Stimulated activated CD8-positive, alpha-beta memory T cell treated with anti-CD3 and anti-CD28 coated beads, Interleukin-4, amount 100 ng/mL, for 24 hours (primary cell): ENCODE data around the gene TDRD9.
"Not testable (repeated sequence)": the region's sequence is repeated elsewhere in the genome, so short reads cannot be mapped to it uniquely, and the experiment has no call there.

Source experiments
- DNase-seq: peaks from one replicate; pipeline ENCODE4 v3.0.0-alpha.2; 2020; ENCODE audit warnings: low read depth

Gene TDRD9, protein sequence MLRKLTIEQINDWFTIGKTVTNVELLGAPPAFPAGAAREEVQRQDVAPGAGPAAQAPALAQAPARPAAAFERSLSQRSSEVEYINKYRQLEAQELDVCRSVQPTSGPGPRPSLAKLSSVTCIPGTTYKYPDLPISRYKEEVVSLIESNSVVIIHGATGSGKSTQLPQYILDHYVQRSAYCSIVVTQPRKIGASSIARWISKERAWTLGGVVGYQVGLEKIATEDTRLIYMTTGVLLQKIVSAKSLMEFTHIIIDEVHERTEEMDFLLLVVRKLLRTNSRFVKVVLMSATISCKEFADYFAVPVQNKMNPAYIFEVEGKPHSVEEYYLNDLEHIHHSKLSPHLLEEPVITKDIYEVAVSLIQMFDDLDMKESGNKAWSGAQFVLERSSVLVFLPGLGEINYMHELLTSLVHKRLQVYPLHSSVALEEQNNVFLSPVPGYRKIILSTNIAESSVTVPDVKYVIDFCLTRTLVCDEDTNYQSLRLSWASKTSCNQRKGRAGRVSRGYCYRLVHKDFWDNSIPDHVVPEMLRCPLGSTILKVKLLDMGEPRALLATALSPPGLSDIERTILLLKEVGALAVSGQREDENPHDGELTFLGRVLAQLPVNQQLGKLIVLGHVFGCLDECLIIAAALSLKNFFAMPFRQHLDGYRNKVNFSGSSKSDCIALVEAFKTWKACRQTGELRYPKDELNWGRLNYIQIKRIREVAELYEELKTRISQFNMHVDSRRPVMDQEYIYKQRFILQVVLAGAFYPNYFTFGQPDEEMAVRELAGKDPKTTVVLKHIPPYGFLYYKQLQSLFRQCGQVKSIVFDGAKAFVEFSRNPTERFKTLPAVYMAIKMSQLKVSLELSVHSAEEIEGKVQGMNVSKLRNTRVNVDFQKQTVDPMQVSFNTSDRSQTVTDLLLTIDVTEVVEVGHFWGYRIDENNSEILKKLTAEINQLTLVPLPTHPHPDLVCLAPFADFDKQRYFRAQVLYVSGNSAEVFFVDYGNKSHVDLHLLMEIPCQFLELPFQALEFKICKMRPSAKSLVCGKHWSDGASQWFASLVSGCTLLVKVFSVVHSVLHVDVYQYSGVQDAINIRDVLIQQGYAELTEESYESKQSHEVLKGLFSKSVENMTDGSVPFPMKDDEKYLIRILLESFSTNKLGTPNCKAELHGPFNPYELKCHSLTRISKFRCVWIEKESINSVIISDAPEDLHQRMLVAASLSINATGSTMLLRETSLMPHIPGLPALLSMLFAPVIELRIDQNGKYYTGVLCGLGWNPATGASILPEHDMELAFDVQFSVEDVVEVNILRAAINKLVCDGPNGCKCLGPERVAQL (N-terminal part only)

DNA sequence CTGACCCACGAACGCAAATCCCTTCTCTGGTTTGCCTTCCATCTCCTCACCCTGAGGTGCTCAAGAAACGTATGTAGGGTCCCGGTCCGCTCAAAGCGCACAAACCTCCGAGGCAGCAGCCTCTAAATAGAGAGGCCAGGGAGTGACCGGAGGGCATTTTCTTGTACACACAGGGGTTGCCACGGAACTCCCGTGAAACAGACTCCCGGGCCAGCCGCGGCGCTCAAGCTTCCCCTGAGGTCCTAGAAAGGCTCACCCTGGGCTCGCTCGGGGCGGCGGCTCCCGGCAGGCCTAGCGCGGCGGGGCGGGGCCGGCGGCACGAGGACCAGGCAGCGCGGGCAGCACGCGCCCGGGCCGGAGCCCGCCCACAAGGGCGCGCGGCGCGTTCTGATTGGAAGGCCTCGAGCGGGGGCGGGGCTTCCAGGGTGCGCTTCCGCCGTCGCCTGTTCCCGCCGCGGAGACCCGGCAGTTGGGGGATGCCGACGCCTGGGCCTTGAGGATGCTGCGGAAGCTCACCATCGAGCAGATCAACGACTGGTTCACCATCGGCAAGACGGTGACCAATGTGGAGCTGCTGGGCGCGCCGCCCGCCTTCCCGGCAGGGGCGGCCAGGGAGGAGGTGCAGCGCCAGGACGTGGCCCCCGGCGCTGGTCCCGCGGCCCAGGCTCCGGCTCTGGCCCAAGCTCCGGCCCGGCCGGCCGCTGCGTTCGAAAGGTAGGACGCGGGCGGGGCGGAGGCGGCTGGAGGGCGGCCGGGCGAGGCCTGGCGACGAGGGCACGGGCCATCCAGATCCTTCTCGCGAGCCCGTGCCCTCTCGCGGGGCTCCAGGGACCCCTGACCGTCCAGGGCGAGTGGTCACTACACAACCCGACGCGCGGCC, at the start of gene TDRD9:
Gene TDRD9, plus strand, starts transcription at position 446 of the 880 bp plus-strand sequence. Its CDS starts 54 bp downstream, at position 500.
- DNase-seq = no peak

DNA sequence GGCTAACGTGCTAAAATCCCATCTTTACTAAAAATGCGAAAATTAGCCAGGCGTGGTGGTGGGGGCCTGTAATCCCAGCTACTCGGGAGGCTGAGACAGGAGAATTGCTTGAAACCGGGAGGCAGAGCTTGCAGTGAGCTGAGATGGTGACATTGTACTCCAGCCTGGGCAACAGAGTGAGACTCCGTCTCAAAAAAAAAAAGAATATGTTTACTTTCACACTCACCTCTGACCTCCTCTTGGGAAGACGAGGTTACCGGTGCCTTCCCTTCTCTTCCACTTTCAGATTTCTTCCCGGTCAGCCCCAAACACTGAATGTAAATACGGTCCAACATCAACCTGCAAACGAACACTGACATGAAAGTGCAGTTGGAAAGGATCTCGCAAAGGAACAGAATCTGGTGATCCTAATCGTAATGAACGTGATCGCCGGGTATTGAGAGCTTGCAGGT, 49.1 kb upstream of the TDRD9 start:
- DNase-seq = no peak

DNA sequence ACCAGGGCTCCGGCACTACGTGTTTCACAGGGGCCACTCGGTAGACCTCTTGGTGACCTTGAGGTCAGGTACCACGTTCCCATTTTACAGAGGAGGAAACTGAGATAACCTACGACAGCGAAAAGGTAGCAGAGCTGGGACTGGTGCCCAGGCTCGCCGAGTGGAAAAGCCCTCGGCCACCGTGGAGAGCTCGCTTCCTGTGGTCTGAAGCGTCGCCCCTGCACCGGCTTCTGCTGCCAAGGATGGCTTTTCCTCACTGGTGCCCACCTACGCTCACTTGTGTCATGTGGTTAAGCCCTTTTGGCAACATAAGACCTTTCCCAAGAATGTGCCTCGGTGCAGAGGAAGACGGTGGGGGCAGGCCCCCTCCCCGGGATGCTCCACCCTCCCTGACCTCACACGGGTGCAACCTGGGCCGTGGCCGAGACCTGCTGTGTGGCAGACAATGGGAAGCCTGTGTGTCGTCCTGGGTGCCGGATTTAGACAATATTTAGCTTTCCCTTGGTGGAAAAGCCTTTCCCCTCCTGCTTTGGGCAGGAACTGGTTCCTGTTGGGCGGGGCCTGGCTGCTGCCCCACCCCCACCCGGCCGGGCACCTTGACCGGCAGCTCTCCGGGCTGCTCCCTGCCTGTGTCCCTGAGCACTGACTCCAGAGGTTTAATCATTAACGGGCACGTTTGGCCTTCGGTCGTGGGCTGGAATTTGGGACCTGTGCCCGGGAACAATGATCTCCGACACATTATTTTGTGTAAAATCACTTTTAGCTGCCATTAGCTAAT, 48.5 kb upstream of the TDRD9 start:
- no peak for DNase-seq

DNA sequence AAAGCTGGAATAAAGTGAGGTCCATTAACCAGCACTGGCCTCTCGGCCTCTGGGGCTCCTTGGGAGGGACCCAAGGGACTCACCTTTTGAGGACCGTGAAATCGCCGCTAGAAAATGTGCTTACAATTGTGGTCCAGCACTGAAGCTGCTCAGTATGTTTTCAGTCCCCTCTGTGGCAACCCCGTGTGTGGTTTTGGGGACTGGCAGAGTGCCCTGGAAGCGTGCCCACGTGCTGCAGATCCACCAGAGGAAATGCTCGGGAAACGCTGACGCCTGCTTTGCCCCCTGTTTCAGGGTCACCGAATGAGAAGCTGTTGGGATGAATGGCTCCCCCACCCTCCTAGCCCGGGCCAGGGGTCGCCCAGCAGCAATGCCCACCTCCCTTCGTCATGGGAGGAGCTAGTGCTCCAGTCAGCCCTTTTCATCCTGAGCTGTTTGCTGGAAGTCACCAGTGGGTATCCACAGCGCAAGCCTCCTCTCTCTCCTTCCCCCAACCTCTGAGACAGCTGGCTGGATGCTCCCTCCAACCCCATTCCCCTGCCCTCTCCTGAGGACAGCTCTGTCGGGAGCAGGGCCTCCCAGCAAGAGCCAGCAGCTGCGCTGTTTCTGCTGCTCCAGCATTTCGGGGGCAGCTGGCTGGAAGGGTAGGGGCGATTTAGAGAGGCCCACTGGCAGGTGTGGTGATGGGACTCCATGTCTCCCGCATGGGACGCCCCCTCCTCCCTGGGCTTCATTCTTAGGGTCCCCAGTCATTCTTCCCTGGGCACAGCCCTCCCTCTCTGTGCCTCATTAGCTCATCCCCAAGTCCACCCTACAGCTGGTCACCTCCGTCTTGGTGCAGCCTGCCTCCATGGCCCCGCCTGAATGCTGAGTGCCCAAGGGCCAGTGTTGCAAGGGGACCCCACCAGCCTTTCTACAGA, 47.6 kb upstream of the TDRD9 start:
- DNase-seq = no peak

DNA sequence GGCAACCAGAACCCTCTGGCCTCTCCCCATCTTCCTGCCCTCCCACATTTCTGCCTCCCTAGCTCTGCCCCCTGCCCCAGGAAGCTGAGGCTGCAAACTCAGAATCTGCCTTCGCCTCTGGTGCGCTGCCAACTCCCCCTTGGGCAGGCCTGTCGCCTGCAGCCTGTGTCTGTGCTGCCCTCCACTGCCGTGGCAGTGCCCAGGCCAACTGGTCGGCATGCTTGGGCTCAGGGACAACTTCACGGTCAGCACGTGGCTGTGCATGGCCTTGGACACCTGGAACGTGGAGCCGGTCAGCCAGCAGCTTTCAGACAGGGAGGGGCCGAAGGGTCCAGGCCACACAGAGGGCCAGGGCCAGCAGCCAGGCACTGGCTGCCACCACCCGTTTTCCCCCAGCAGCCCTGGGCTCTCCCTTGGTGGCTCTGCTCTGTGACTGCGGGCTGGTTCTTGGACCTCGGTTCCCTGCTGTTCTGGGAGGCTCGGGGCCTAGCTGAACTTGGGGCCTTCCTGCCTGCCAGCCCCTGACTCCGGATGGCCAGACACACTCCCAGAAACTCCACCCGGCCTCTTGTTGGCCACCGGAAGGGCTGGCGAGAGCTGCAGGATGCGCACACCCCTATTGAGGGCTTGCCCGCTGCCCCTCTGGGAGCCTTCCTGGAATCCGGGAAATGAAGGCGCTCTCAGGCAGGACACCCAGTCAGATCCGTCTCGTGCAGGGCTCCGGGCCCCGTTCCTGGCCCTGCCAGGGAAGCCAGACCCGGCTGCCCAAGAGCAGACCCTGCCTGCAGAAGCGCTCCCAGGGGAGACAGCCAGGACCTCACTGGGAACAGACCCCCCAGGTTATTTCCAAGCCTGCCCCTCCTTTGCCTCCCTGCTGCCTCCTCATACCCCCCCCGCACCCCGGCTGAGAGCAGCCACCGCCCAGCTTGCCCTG, 46.7 kb upstream of the TDRD9 start:
- DNase-seq = no peak

DNA sequence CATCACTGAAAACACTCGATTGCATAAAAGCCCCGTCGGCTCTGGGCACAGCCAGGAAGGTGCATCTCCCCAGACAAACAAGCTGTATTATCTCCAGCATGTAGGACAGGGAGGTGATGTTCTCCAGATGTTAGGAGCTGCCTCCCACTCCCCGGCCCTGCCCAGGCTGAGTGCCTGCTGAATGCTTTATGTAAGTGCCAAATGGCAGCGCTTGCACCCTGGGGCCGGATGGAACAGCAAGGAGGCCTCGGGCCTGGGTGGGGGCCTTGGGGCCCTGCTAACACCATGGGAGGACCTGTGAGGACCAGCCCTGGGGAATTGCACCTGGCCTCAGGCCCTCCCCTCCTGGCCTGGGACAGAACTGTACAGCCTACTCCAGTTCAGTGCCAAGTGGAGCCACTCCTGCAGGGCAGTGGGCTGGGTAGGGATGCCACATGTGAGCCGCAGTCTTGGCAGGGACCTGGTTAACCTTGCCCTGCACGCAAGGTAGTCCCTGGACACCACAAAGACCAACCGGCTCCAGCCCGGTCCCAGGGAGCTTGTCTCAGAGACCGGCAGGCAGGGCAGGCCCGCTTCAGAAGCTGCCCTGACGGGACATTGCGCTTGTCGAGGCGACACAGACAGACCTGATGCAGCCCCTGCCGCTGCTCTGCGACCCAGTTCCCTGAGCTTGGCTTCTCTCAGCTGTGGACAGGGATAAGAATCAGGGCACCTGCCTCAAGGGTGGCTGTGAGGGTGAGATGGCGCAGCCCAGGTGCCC, 45.6 kb upstream of the TDRD9 start:
- no peak for DNase-seq

DNA sequence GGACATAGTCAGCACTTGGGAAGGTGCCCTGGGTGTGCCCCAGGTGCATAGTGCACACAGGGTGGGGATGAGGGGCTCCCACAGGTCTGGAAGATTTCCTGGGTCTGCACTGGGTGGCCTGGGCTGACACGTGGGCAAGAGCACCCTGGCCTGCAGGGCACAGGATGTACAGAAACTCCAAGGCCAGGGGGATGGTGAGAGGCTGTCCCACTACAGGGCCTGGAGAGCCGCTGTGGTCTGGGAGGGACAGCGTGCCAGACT, 45.1 kb upstream of the TDRD9 start:
- no peak for DNase-seq

DNA sequence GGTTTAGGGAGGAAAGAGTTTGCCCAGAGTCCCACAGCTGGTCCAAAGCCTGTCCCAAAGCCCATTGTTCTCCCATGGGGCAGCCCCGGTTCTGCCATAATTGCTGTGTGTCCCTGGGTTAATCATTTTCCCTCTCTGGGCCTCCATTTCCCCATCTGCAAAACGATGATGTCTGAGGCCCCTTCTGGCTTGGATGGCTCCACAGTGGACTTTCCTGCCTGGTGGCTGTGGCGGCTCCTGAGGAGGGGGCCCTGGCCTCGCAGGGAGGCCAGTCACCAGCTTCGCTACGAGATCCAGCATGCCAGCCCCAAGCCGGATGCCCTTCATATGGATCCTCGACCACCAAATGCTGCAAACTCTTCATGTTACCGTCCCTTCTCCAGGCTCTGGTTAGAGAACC, 43.4 kb upstream of the TDRD9 start:
- no peak for DNase-seq

DNA sequence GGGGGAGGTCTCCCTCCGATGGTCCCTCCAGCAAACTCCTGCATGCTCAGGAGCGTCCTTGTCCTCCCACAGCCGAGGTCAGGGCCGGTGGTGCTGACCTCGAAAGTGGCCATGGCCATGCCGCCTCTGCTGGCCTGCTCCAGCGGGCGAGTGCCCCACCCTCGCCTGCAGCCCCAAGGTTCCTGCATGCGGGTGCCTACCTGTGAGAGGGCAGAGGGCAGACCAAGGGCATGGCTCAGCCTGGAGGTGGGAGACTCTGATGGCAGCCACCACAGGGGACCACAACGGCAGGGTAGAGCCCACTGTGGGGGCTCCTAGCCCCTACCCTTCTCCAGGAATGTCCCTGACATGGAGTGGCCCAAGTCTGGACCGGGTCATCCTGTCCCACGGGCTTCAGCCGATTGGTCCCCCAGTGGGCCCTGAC, 42.7 kb upstream of the TDRD9 start:
- DNase-seq = no peak

DNA sequence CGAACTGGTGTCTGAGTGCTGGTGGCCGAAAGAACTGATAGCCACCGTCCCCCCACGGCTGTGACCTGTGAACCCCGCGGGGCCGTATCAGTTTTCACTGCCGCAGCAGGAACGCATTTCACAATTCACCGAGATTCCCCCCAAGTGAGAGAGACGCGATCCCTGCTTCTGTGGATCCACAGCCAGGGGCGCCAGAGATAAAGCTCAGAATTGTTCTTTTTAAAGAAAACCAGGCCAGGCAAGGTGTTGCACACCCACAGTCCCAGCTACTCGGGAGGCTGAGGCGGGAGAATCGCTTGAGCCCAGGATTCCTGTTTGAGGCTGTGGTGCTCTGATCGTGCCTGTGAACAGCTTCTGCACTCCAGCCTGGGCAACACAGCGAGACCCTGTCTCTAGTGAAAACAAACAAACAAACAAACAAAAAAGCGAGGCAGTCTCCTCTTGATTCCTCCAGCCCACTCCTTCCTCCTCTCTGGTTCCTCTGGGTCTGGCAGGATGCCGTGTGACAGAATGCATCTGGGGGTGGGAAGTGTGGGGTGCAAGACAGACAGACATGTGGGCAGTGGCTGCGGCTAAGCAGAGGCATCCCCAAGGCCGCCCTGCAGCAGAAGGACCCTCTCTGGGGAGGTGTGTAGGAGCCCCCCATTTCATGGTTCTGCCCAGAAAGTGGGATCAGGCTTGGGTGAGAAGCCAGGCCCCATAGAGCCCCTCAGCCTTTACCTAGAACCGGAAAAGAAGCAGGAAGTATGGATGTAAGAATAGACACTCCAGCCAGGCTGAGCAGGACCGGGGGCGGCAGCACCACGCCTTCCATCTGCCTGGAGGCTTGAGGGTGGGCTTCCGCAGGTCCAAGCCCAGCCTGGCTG, 41.7 kb upstream of the TDRD9 start:
- no peak for DNase-seq

DNA sequence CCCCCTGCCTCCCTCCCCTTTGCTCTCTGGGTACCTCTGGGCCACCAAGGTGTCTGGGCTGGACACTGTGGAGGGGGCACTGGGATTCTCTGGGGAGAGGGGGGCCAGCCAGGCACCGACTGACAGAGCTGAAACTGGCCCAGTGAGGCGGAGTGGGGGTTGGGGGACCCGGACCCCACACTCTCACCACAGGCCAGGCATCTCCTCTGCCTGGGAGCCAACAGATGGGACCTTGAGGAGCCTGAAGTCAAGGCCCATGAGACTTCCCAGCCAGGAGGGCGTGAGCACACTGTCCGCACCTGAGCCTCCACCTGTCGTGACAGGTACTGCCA, 41.1 kb upstream of the TDRD9 start:
- DNase-seq = no peak

DNA sequence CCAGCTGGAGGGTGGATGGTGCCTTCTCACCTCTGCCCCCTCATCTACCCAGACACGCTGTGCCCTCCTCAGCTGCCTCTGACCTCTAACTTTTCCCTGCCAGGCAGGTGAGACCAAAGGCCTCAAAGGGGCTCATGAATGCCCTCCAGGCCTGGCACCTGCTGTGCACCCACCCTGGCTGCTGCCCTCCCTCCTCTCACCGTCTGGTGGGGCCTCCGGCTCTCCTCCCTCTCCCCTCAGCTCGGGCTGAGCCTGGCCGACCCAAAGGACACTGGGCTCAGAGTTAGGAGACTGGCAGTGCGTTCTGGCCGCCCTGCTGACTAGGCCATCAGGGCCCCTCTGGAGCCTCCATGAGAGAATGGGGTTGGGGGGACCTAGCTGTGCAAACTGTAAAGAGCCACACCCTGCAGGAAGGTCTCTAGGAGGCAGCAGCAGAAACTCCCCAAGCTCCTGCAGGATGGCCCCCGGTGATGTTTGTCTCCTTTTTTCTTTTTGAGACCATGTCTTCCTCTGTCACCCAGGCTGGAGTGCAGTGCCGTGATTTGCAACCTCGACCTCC, 40.6 kb upstream of the TDRD9 start:
- no peak for DNase-seq

DNA sequence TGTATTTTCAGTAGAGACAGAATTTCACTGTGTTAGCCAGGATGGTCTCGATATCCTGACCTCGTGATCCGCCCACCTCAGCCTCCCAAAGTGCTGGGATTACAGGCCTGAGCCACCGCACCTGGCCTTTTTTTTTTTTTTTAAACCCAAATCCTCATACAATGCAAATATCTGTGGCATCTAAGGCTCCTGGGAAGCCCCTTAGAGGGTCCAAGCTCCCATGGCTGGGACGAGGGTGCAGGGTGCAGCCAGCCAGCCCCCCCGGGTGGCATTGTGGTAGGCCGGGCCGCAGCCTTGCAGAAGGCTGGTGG, 39.3 kb upstream of the TDRD9 start:
- not testable (repeated sequence) for DNase-seq

DNA sequence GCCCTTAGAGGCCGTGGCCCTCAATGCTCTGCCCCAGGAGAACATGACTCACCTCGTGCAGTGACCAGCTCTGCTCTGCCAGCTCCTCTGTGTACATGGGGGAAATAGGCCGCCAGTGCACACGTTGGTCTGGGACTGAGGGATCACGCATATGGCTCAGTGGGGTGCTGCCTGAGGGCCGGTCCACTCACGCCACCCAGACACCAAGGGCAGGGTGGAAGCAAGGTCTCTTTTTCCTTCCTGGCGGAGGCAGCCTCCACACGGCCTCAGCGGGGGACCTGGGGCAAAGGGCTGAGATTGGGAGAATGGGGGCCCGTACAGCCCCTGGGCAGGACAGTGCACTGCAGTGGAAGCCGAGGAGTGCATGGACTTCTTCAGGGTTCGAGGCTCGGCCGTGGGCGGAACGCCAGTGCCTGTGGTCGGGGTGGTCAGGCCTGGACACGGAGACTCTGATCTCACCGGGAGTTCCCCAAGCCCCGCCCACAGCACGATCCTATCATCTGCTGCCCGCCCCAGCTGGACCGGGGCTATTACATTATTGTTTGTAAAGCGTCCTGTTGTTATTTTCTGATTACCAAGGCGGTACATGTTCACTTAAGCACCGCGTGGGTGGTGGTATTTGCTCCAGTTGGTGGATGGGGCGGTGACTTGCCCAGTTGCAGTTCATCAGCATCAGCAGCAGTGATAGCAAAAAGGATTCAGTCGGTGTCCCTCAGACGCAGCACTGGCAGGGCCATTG, 38.8 kb upstream of the TDRD9 start:
- DNase-seq = no peak

DNA sequence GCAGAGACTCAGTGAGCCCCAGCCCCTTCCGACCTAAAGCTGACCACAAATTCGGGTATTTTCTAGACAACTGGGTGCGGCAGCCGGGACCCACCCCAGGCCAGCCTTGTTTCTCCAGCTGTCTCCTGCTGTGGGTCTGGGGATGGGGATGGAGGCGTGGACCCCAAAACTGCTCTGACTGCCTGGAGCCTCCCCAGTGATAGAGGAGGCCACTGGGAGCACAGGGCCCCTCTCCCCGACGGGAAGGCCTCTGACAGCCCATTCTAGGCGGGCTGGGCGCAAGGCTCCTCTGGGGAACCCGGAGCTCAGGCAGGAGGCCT, 38.2 kb upstream of the TDRD9 start:
- no peak for DNase-seq
